Measurements from ENCODE around the gene NDUFB1. TPM values are rescaled to one million over a fixed set of nuclear protein-coding genes. Genes with fewer than 3 reads are reported as not detected.

The NDUFB1 gene
- total and polyA plus RNA-seq, 9 donors, result 76.7 to 481 (median 102) TPM

GRCh38 chr14:92154283-92154942 lies 32.9 kb upstream of the NDUFB1 start:
- no peaks in the 10 kb centered on the region for H3K27me3 ChIP-seq
- TF ChIP-seq EP300 (IDR thresholded peaks at IDR 0.05), result no peak
- TF ChIP-seq POLR2A (IDR thresholded peaks at IDR 0.05), result no peak
- TF ChIP-seq CTCF (IDR thresholded peaks at IDR 0.05), result no peak
- H3K27ac ChIP-seq, result no peak overlapping the region
- no peak overlapping the region for H3K4me3 ChIP-seq
- no peaks in the 10 kb centered on the region for H3K36me3 ChIP-seq
- WGBS, 3 donors, result 30 to 39% (median 32%) methylated on average over 3 of the region's 3 CpGs
- H3K4me1 ChIP-seq (ENCODE audit: insufficient read depth), result peaks cover 4% of the 10 kb centered on the region
- H3K9me3 ChIP-seq, result no peaks in the 10 kb centered on the region
- no peak for DNase-seq
- intact Hi-C loops (cut with DNase I), result loop anchor here in 1 of 4 donors (5.0 kb wide), 1 partner anchor 303 kb away; no protein-coding TSS in a partner anchor

- H3K27ac ChIP-seq, result no peak overlapping the region
Measured at GRCh38 chr14:92153581-92153980, 32.1 kb upstream of the NDUFB1 start.

GRCh38 chr14:92144708-92145107 lies 23.2 kb upstream of the NDUFB1 start:
- H3K36me3 ChIP-seq, result no peaks in the 10 kb centered on the region
- intact Hi-C loops (cut with DNase I), result no loop called here

More at GRCh38 chr14:92153581-92153980, 32.1 kb upstream of the NDUFB1 start:
- H3K9me3 ChIP-seq, result no peaks in the 10 kb centered on the region
- H3K27me3 ChIP-seq, result no peaks in the 10 kb centered on the region
- H3K4me1 ChIP-seq (ENCODE audit: insufficient read depth), result peaks cover 4% of the 10 kb centered on the region
- H3K36me3 ChIP-seq, result no peaks in the 10 kb centered on the region
- 92 to 100% (median 97%) methylated on average over 1 of the region's 1 CpG for WGBS, 3 donors
- H3K4me3 ChIP-seq, result no peak overlapping the region
- TF ChIP-seq EP300 (IDR thresholded peaks at IDR 0.05) (no peak), CTCF (IDR thresholded peaks at IDR 0.05) (no peak), POLR2A (IDR thresholded peaks at IDR 0.05) (no peak)
- no peak for DNase-seq
- intact Hi-C loops (cut with DNase I), result loop anchor here in 1 of 4 donors (5.0 kb wide), 1 partner anchor 304 kb away; no protein-coding TSS in a partner anchor

GRCh38 chr14:92143962-92144361 lies 22.5 kb upstream of the NDUFB1 start:
- DNase-seq, result no peak
- Histone ChIP-seq H3K9me3 (no peaks in the 10 kb centered on the region), H3K4me1 (ENCODE audit: insufficient read depth) (no peaks in the 10 kb centered on the region), H3K27ac (no peak overlapping the region), H3K36me3 (no peaks in the 10 kb centered on the region), H3K27me3 (no peaks in the 10 kb centered on the region), H3K4me3 (no peak overlapping the region)
- intact Hi-C loops (cut with DNase I), result no loop called here
- TF ChIP-seq POLR2A (IDR thresholded peaks at IDR 0.05) (no peak), CTCF (IDR thresholded peaks at IDR 0.05) (no peak), EP300 (IDR thresholded peaks at IDR 0.05) (no peak)
- 89 to 90% (median 89%) methylated on average over 3 of the region's 3 CpGs for WGBS, 3 donors

More at GRCh38 chr14:92144708-92145107, 23.2 kb upstream of the NDUFB1 start:
- TF ChIP-seq CTCF (IDR thresholded peaks at IDR 0.05) (no peak), POLR2A (IDR thresholded peaks at IDR 0.05) (no peak), EP300 (IDR thresholded peaks at IDR 0.05) (no peak)
- Histone ChIP-seq H3K9me3 (no peaks in the 10 kb centered on the region), H3K27ac (no peak overlapping the region), H3K27me3 (no peaks in the 10 kb centered on the region), H3K4me1 (ENCODE audit: insufficient read depth) (no peaks in the 10 kb centered on the region), H3K4me3 (no peak overlapping the region)
- WGBS, 3 donors, result 74 to 85% (median 85%) methylated on average over 2 of the region's 2 CpGs
- DNase-seq, result no peak
